IPS DF 4.7 (cell line): Measurements from ENCODE around the gene CCDC180.
"Not testable (repeated sequence)": the region's sequence is repeated elsewhere in the genome, so short reads cannot be mapped to it uniquely, and the experiment has no call there.

Source experiments
- DNase-seq: peaks from one replicate; pipeline ENCODE4 v3.0.0-alpha.2; 2013; ENCODE audit warnings: low spot score; ENCODE audit errors: extremely low read depth

The CCDC180 gene

DNA sequence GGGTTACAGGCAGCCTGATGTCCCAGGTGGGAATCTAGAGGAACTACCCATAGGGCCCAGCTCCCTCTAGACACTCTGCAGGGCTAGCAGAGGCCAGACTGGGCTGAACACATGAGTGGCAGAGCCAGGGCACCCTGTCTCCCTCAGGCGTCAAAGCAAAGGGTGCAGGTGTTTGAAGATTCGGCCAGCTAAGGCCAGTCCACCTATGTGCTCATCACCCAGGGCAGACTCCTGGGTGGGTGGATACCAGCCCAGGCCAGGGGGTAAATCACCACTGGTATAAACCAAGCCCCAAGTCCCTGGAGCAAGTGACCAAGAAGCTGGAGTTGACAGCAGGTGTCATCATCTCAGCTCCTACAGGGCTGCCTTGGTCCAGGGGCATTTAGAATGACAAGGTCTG is 3.4 kb downstream of the CCDC180 start:
- DNase-seq: no peak

DNA sequence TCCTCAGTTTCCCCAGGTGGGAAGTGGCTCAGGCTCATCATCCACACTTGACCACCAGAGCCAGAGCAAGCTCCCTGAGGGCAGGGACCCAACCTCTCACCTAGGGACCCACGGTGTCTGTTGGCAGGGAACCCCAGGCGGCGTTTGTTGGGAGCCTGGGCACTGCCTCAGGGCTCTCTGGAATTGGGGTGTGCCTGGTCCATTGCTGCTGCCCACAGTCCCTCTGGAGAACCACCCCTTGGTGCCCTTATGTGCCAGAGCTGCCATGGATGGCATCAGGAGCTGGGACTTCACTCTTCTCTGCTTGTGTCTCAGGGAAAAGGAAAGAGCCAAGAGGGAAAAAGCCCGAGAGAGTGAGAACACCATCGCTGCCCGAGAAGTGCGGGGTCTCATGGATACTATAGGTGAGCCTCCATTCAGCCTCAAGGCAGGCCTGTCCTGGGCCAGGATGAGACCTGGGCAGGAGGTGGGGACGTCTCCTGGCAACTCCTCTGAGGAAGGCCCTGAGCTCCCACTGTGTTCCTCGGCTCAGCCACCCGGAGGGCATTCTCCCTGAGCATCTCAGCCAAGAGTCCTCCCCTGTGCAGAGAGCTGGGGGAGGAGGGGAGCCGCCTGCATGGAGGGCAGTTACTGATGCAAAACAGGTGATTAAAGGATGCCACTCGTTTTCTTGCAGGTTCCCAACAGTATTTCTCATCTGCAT is 4.5 kb downstream of the CCDC180 start:
- DNase-seq: no peak

DNA sequence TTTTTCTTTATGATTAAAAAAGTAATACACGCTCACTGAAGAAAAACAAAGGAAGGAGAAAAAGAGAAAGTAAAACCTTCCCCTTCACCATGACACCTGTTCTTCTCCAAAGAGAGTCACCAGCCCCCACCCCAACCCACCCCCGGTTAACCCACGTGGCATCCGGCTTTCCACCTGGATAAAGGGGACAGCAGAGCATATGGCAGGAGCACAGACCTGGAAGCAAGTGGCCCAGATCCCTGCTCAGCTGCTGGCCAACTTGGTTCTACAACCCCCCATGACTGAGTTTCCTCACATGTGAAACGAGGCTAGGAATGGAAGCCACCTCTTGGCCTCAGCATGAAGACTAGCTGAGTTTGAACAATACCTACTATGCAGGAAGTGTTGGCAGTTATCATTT is 5.1 kb downstream of the CCDC180 start:
- DNase-seq: no peak

GRCh38 chr9:97313243-97313642 is 5.8 kb downstream of the CCDC180 start:
- DNase-seq: no peak

DNA sequence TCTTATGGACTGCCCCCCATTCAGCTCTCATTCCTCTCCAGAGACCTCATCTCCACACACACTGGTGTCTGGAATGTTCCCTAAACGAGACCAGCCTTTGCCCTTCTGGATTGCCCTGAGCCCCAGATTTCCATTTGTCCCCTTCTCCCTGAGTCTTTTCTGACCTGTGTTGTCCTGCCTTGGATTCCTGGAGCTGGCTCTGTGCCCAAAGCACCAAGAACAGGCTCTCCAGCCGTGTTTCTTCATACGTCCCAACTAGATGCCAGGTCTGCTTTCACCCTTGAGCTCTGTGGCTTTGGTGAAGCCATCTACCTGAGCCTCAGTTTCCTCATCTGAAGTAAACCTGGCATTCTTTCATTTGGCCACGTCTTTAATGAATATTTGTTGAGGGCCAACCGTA is 6.3 kb downstream of the CCDC180 start:
- DNase-seq: no peak

- no peak for DNase-seq
Measured at GRCh38 chr9:97314503-97314902, 7.0 kb downstream of the CCDC180 start.

- DNase-seq: no peak
Measured at GRCh38 chr9:97315550-97315949, 8.1 kb downstream of the CCDC180 start.

- no peak for DNase-seq
Measured at GRCh38 chr9:97316904-97317303, 9.4 kb downstream of the CCDC180 start.

GRCh38 chr9:97318433-97318832 is 11.0 kb downstream of the CCDC180 start:
- DNase-seq: no peak

GRCh38 chr9:97319395-97319794 is 11.9 kb downstream of the CCDC180 start:
- DNase-seq: no peak

DNA sequence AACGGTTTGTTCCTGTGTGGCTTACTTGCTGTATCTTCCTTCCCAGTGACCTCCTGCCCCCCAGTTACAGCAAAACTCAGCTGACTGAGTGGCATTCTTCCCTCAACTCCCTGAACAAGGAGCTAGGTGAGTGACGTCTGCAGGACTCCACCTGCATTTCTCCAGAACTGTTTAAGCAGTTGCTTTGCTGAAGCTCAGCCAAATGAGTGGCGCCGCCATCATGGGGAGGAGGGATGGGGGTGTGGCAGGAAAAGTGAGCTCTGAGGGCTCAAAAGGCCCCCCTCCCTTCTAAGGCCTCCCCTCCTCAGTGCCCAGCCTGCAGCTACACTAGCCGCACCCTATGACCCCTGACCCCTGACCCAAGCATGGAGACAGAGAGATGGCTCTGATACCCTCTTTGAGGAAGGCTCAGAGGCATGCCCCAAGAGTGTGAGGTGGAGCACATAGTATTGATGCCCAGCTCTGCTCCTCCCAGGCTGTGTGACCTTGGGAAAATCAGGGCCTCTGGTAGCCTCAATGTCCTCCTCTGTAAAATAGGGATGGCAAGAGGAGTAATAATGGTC is 12.7 kb downstream of the CCDC180 start:
- DNase-seq: no peak

GRCh38 chr9:97321251-97321650 is 13.8 kb downstream of the CCDC180 start:
- DNase-seq: no peak

DNA sequence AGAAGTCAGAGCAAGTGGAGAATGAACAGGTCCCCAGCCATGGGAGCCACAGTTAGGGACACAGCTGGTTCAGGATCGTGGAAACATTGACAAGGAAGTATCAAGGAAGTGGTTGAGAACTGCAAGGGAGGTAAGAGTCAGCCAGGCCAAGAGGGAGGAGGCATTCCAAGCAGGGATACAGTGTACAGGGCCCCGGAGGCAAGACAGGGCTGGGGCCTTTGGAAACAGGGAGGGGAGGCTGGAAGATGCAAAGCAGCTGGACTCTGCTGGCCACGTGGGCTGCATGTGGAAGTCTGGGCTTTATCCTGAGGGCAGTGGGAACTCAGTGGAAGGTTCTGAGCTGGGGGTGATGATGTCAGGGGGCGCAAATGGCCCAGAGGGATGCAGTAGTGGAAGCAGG is 14.2 kb downstream of the CCDC180 start:
- DNase-seq: no peak

DNA sequence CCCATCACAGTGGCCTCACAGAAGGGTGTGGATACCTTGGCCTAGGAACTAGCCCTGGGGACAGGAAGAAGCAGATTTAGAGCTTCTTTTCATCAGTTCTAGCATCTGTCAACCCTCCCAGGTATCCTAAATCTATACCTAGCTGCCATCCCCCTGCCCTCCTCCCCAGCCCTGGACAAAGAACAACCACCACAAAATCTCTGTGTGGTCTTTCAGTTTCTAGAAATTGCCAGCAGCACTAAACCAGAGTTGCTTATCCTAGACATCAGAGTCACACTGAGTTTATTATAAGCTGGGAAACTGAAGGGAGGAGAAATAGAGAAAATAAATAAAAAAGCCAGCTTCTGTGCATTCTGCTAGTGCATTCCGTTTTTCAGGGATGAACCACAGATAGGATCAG is 14.6 kb downstream of the CCDC180 start:
- DNase-seq: no peak

GRCh38 chr9:97324954-97325353 is 17.5 kb downstream of the CCDC180 start:
- no peak for DNase-seq

DNA sequence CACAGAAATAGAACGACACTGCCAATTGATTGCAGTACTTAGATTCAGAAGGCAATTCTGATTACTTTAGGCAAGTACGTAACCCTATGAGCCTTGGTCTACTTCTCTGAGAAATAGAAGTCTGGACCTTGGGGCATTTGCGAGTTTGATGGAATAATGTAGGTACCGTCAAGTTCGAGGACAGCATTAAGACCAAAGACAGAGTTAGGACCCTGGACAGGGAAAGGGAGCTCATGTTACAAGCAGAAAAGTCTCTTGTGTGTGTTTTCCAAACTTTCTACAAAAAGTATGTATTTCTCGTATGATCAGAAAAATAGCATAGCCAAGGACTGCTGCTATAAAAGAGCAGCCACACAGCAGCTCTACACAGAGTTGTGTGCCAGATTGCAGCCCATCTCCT is 20.1 kb downstream of the CCDC180 start:
- DNase-seq: no peak

DNA sequence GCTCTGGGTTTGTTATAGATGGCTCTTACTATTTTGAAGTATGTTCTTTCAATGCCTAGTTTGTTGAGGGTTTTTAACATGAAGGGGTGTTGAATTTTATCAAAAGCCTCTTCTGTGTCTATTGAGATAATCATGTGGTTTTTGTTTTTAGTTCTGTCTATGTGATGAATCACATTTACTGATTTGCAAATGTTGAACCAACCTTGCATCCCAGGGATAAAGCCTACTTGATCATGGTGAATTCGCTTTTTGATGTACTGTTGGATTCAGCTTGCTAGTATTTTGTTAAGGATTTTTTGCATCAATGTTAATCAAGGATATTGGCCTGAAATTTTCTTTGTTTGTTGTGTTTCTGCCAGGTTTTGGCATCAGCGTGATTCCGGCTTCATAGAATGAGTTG is 25.5 kb downstream of the CCDC180 start:
- DNase-seq: no peak

DNA sequence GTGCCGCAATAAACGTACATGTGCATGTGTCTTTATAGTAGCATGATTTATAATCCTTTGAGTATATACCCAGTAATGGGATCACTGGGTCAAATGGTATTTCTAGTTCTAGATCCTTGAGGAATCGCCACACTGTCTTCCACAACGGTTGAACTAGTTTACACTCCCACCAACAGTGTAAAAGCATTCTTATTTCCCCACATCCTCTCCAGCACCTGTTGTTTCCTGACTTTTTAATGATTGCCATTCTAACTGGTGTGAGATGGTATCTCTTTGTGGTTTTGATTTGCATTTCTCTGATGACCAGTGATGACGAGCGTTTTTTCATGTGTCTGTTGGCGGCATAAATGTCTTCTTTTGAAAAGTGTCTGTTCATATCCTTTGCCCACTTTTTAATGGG is 28.2 kb downstream of the CCDC180 start:
- DNase-seq: not testable (repeated sequence)

DNA sequence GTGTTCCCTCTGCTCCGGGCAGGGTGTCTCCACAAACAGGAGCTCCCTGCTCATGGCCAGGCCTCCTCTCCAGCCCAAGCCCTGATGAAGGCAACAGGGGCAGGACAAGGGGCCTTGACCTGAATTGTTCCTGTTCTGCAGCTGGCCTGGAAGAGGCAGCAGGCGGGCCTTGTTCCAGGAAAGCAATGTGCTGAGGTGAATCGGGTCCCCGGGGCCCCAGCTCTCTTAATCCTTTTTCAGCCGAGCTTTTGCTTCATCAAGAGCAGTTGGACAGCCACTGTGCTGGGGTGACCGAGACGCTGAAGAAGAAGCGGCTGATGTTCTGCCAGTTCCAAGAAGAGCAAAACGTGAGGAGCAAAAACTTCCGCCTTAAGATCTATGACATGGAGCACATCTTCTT is 41.4 kb downstream of the CCDC180 start:
- no peak for DNase-seq

DNA sequence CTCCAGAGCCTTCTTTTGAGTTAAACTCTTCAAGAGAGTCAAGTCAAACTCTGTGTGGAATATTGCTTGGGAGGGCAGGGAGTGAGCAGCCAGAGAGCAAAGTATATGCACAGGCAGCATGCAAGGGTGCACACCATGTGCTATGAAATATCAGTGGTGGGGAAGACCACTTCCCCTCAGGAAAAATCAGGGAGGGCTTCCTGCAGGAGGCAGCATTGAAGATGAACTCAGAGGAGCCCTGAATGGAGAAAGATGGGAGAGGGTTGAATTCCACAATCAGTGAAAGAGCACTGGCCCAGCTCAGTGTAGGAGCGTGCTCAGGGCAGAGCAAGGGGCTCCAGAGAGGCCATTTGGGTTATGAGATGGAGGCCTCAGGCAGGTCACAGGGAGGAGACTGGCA is 41.9 kb downstream of the CCDC180 start:
- DNase-seq: no peak

GRCh38 chr9:97354637-97355036 is 47.2 kb downstream of the CCDC180 start:
- no peak for DNase-seq

DNA sequence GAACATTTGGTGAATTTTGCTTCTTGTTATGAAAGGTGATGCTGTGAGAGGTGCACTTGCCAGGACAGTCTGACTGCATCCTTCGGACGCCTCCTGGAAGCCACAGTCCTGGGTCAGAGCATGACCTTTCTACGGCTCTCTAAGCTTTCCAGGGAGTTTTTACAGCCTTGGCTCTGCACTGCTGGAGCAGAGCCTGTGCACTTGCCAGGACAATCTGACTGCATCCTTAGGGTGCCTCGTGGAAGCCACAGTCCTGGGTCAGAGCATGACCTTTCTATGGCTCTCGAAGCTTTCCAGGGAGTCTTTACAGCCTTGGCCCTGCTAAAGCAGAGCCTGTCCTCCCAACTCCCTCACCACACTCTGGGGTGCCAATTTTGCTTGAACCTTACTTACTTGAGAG is 49.6 kb downstream of the CCDC180 start:
- no peak for DNase-seq
